Measurements from ENCODE around the gene MORC3. TPM values are rescaled to one million over a fixed set of nuclear protein-coding genes. Genes with fewer than 3 reads are reported as not detected.

Gene MORC3
- total RNA-seq, 1 experiment from 2014 or later, result 15.9 TPM

DNA sequence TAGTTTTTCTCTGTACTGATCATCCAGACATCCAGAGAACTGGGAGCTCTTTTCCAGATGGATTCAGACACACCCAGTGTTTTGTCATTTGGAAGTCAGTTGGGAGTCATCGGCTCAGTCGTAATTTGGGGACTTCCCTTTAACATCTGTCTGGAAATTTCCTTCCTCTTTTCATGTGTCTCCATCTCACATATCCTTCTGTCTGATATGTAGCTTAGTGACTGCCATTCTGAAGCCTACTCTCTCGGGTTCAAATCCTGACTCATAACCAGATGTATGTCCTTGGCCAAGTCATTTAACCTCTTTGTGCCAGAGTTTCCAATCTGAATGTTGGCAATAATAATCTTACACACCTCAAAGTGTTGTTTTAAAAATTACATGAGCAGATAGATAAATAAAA, 3.0 kb downstream of the MORC3 start:
- Histone ChIP-seq H3K9me2 (ENCODE audit: insufficient read depth) (no peaks in the 10 kb centered on the region), H3K4me2 (no peak overlapping the region), H3K4me3 (no peak overlapping the region), H3K4me1 (replicated peaks; ENCODE audit: insufficient read depth) (peaks cover 7% of the 10 kb centered on the region; the same call in 1 of the 2 replicates), H3K36me3 (ENCODE audit: low read depth) (0 out of 2 replicates have a peak, but pooled peaks cover 9% of the 10 kb centered on the region), H3K79me2 (ENCODE audit: low read depth) (peaks cover 74% of the 10 kb centered on the region), H3K9me3 (ENCODE audit: insufficient read depth, low read depth) (no peaks in the 10 kb centered on the region), H4K20me1 (ENCODE audit: insufficient read depth) (peaks cover 5% of the 10 kb centered on the region), H3F3A (ENCODE audit: insufficient read depth, low read depth) (peaks cover 24% of the 10 kb centered on the region), H3K27me3 (ENCODE audit: insufficient read depth, low read depth) (no peaks in the 10 kb centered on the region), H3K27ac (no peak overlapping the region), H2AFZ (no peak overlapping the region)
- DNase-seq, result no peak
- no TSS peak for BruUV-seq (replicated peaks)
- intact Hi-C loops (cut with micrococcal nuclease; ENCODE audit: unreplicated experiment), result loop anchor here (5.0 kb wide), 1 partner anchor 116 kb away; no protein-coding TSS in a partner anchor
- ChIA-PET POLR2A (ENCODE audit: unreplicated experiment) (interaction anchor here (0.5 to 0.7 kb wide), 4 partner anchors 25 to 553 kb away, joined by 3 to 6 read pairs (median 4); no protein-coding TSS in a partner anchor), CTCF (no interaction called here)
- TF ChIP-seq, protein P1, sequence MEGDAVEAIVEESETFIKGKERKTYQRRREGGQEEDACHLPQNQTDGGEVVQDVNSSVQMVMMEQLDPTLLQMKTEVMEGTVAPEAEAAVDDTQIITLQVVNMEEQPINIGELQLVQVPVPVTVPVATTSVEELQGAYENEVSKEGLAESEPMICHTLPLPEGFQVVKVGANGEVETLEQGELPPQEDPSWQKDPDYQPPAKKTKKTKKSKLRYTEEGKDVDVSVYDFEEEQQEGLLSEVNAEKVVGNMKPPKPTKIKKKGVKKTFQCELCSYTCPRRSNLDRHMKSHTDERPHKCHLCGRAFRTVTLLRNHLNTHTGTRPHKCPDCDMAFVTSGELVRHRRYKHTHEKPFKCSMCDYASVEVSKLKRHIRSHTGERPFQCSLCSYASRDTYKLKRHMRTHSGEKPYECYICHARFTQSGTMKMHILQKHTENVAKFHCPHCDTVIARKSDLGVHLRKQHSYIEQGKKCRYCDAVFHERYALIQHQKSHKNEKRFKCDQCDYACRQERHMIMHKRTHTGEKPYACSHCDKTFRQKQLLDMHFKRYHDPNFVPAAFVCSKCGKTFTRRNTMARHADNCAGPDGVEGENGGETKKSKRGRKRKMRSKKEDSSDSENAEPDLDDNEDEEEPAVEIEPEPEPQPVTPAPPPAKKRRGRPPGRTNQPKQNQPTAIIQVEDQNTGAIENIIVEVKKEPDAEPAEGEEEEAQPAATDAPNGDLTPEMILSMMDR (conservative IDR thresholded peaks at IDR 0.05), result no peak
- no peak for TF ChIP-seq EZH2 (IDR thresholded peaks at IDR 0.05; ENCODE audit: low read depth)

DNA sequence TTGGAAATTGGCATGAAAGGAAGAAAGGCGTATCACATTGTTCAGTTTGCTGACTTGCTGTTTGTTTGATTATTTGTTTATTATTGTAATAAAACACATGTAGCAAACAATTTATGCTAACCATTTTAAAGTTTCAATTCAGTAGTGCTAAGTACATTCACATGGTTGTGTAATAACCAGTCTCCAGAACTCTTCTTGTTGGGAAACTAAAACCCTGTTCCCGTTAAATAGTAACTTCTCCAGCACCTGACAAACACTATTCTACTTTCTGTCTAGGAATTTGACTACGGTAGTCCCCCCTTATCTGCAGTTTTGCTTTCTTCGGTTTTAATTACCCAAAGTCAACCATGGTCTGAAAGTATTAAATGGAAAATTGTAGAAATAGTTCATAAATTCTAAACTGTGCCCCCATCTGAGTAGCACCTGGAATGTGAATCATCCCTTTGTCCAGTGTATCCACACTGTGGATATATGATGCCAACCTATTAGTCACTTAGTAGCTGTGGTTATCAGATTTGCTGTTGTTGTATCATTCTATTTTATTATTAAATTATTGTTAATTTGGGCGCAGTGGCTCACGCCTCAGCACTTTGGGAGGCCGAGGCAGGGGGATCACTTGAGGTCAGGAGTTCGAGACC, 5.5 kb downstream of the MORC3 start:
- Histone ChIP-seq H3K4me3 (no peak overlapping the region), H3K4me1 (replicated peaks; ENCODE audit: insufficient read depth) (peaks cover 7% of the 10 kb centered on the region; the same call in 1 of the 2 replicates), H4K20me1 (ENCODE audit: insufficient read depth) (peaks cover 5% of the 10 kb centered on the region), H3K79me2 (ENCODE audit: low read depth) (peaks cover 94% of the 10 kb centered on the region), H3K36me3 (ENCODE audit: low read depth) (0 out of 2 replicates have a peak, but pooled peaks cover 9% of the 10 kb centered on the region), H2AFZ (no peak overlapping the region), H3K9me3 (ENCODE audit: insufficient read depth, low read depth) (no peaks in the 10 kb centered on the region), H3K9me2 (ENCODE audit: insufficient read depth) (no peaks in the 10 kb centered on the region), H3K27me3 (ENCODE audit: insufficient read depth, low read depth) (no peaks in the 10 kb centered on the region), H3F3A (ENCODE audit: insufficient read depth, low read depth) (peaks cover 19% of the 10 kb centered on the region), H3K4me2 (no peak overlapping the region), H3K27ac (0 out of 2 replicates have a peak overlapping the region, but pooled peaks have one; percentile 16)
- no TSS peak for BruUV-seq (replicated peaks)
- intact Hi-C loops (cut with micrococcal nuclease; ENCODE audit: unreplicated experiment), result no loop called here
- POLR2A ChIA-PET (ENCODE audit: unreplicated experiment), result no interaction called here
- CTCF ChIA-PET, result interaction anchor here (0.6 kb wide), 1 partner anchor 103 kb away, joined by 3 read pairs; no protein-coding TSS in a partner anchor
- TF ChIP-seq, protein P1 (conservative IDR thresholded peaks at IDR 0.05), result no peak
- TF ChIP-seq EZH2 (IDR thresholded peaks at IDR 0.05; ENCODE audit: low read depth), result no peak
- no peak for DNase-seq

DNA sequence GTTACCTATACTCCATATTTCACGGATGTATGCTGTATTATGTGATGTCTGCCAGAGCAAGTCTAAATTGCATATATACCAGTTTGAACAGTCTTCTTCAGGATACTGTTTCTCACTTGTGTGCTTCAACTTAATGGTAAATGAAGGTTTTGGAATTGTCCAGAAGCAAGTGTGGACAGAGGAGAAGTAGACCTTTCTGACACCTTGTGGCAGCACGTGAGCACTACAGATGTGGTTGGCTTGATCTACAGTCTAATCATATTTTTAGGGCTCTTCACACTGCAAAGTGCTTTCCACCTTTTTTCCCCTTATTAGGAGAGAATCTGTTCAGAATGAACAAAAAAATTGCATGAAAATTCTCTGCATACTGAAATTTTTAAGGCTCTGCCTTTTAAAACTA, 10.9 kb downstream of the MORC3 start:
- no peak overlapping the region for H3K27ac ChIP-seq
- intact Hi-C loops (cut with micrococcal nuclease; ENCODE audit: unreplicated experiment), result loop anchor here (1.0 kb wide), 3 partner anchors 122 to 190 kb away; no protein-coding TSS in a partner anchor

More for the DNA sequence above, 10.9 kb downstream of the MORC3 start:
- Histone ChIP-seq H3K27me3 (ENCODE audit: insufficient read depth, low read depth) (no peaks in the 10 kb centered on the region), H3K4me3 (no peak overlapping the region), H3K36me3 (ENCODE audit: low read depth) (no peaks in the 10 kb centered on the region), H3K4me1 (replicated peaks; ENCODE audit: insufficient read depth) (no peaks in the 10 kb centered on the region), H2AFZ (no peak overlapping the region), H3F3A (ENCODE audit: insufficient read depth, low read depth) (peaks cover 3% of the 10 kb centered on the region; the same call in 1 of the 2 replicates), H3K9me3 (ENCODE audit: insufficient read depth, low read depth) (no peaks in the 10 kb centered on the region), H4K20me1 (ENCODE audit: insufficient read depth) (peaks cover 12% of the 10 kb centered on the region; the same call in 1 of the 2 replicates), H3K9me2 (ENCODE audit: insufficient read depth) (no peaks in the 10 kb centered on the region), H3K4me2 (no peak overlapping the region), H3K79me2 (ENCODE audit: low read depth) (peaks cover 68% of the 10 kb centered on the region)
- BruUV-seq (replicated peaks), result no TSS peak
- TF ChIP-seq, protein P1 (conservative IDR thresholded peaks at IDR 0.05), result peak; percentile 72
- no peak for TF ChIP-seq EZH2 (IDR thresholded peaks at IDR 0.05; ENCODE audit: low read depth)
- CTCF ChIA-PET, result no interaction called here
- POLR2A ChIA-PET (ENCODE audit: unreplicated experiment), result interaction anchor here (0.7 kb wide), 1 partner anchor 123 kb away, joined by 6 read pairs; no protein-coding TSS in a partner anchor
- peak; percentile 32 to 40 for DNase-seq
